Measurements from ENCODE around the gene GLRB.
"Not testable (repeated sequence)": the region's sequence is repeated elsewhere in the genome, so short reads cannot be mapped to it uniquely, and the experiment has no call there.

GLRB gene

DNA sequence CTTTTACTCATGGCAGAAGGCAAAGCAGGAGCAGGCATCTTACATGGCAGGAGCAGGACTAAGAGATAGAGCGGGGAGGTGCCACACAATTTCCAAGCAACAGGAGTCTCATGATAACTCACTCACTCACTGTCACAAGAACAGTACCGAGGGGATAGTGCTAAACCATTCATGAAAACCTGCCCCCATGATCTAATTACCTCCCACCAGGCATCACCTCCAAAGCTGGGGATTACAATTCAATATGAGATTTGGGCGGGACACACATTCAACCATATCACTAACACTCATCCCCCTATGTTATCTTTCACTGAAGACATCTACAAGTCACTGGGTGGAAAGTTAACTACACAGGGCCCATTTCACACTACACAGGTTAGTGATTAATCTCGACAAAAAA lies 25.4 kb upstream of the GLRB start:
- H3K4me3 ChIP-seq (ENCODE audit: low read depth, low read length): no peak overlapping the region
- DNase-seq (ENCODE audit: low read depth): no peak
- no peak for TF ChIP-seq CTCF (IDR thresholded peaks at IDR 0.05; ENCODE audit: control insufficient read depth, extremely low read depth, insufficient read depth)

DNA sequence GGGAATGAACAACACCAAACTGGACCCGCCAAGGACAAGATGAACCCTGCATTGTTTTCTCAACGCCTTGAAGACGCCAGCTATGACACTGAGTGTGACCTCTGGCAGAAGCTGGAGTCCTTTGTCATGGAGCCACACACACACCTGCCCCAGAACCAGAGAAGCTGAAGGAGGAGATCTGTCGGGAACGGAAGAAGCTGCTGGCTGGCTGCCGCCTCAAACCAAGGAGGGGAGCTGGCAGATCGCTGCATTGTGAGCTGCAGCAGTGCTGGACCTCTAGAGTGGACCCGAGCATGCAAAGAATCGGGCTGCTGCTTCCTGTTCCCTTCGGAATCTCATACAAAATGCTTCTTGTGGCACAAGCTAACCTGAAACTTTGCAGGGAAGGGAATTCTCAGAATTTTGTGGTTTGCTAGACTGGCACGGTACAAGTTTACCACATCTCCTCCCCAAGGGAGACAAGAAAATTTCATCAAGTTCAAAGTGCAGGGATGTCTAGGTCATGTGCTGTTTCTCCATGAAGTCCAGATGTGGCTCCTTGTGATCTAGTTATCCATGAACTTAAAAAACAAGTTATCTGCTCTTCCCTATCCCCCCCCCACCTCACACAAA lies 23.4 kb upstream of the GLRB start:
- no peak for DNase-seq (ENCODE audit: low read depth)
- TF ChIP-seq CTCF (IDR thresholded peaks at IDR 0.05; ENCODE audit: control insufficient read depth, extremely low read depth, insufficient read depth): no peak
- H3K4me3 ChIP-seq (ENCODE audit: low read depth, low read length): no peak overlapping the region

GRCh38 chr4:157057218-157057617 lies 18.7 kb upstream of the GLRB start:
- H3K4me3 ChIP-seq (ENCODE audit: low read depth, low read length): no peak overlapping the region
- no peak for TF ChIP-seq CTCF (IDR thresholded peaks at IDR 0.05; ENCODE audit: control insufficient read depth, extremely low read depth, insufficient read depth)
- no peak for DNase-seq (ENCODE audit: low read depth)

DNA sequence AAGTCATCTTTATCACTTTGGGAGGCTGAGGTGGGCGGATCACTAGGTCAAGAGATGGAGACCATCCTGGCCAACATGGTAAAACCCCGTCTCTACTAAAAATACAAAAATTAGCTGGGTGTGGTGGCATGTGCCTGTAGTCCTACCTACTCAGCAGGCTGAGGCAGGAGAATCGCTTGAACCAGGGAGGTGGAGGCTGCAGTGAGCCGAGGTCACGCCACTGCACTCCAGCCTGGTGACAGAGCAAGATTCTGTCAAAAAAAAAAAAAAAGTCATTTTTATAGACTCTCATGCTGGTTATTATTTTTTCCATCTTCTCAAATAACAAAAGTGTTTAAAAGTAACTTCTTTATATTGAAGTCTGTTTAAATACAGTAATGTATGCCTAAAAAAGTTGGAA lies 17.1 kb upstream of the GLRB start:
- not testable (repeated sequence) for DNase-seq (ENCODE audit: low read depth); H3K4me3 ChIP-seq (ENCODE audit: low read depth, low read length)

GRCh38 chr4:157072002-157072401 lies 3.9 kb upstream of the GLRB start:
- TF ChIP-seq CTCF (IDR thresholded peaks at IDR 0.05; ENCODE audit: control insufficient read depth, extremely low read depth, insufficient read depth): no peak
- DNase-seq (ENCODE audit: low read depth): no peak

GRCh38 chr4:157075401-157075800 lies 549 bp upstream of the GLRB start:
- H3K4me3 ChIP-seq (ENCODE audit: low read depth, low read length): no peak overlapping the region

More at GRCh38 chr4:157072002-157072401, 3.9 kb upstream of the GLRB start:
- no peak overlapping the region for H3K4me3 ChIP-seq (ENCODE audit: low read depth, low read length)

DNA sequence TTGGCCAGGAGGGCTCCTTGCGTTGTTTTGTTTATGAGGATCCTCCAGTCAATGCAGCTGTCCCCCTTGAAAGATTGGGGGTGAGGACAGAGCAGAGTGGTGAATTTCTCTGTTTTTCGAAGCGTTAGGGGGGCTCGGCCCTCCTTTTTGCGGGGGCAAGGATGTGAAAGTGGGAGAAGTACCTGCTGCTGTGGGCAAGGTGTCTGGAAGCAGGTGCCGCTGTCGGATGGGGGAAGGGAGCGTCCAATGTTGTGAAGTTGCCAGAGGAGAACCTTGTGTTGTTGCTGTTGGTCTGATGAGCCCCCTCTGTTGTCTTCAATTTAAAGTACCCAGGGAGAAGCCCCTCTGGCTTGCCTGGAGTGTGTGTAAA lies 613 bp downstream of the GLRB start:
- no peak for DNase-seq (ENCODE audit: low read depth)
- TF ChIP-seq CTCF (IDR thresholded peaks at IDR 0.05; ENCODE audit: control insufficient read depth, extremely low read depth, insufficient read depth): no peak
- H3K4me3 ChIP-seq (ENCODE audit: low read depth, low read length): peak overlapping the region; percentile 24; the same call in 1 of the 2 replicates

More at GRCh38 chr4:157075401-157075800, 549 bp upstream of the GLRB start:
- no peak for TF ChIP-seq CTCF (IDR thresholded peaks at IDR 0.05; ENCODE audit: control insufficient read depth, extremely low read depth, insufficient read depth)
- DNase-seq (ENCODE audit: low read depth): no peak
